ENCODE data around the gene TREML1.

The TREML1 gene

DNA sequence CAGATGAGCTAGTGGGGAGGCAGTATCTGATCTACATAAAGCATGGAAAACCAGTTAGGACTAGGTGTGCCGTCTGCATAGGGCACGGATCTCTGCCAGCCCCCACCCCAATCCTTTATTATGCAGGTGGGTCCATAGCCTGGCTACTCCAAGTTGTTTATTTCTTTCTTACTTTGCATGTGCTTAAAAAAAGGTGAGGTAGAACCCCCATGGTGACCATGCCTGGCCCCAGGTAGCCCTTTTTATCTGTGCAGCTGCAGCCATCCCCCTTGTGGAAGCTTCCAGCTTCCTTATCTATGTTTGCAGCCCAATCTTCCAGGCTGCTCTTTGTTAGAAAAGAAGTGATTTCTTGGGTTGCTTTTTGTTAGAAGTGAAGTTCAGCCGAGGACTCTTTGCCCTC lies 17.8 kb upstream of the TREML1 start:
- no peak overlapping the region for H3K4me3 ChIP-seq (ENCODE audit: control insufficient read depth, low read depth, low read length)
- DNase-seq (ENCODE audit: low read depth): no peak
- TF ChIP-seq CTCF (IDR thresholded peaks at IDR 0.05; ENCODE audit: control insufficient read depth, insufficient read depth, low read depth, low read length, missing control alignments): no peak

DNA sequence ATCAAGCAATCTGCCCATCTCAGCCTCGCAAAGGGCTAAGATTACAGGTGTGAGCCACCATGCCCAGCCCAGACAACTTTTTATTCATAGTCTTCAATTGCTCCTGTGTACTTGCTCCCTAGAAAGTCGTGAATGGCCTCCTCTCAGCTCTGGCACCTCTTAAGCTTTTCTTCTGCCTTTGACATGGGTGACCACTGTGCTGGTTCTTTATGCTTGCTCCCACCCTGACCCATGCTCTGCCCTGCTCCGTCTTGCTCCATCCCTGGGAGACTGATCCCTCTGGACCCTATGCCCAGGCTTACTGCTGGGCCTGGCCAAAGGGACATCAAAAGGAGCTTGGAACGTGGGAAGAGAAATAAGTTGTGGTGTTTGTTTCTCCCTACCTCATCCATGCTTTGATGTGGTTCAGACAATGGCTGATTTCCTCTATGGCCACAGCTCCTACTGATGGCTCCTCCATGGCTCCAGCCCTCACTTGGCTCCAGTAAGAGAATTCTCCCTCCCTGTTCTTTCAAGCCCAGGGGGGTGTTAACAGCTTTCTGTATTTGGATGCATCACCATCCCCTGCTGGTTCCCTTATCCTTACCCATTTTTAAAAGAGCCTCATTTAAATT lies 16.5 kb upstream of the TREML1 start:
- DNase-seq (ENCODE audit: low read depth): no peak
- no peak for TF ChIP-seq CTCF (IDR thresholded peaks at IDR 0.05; ENCODE audit: control insufficient read depth, insufficient read depth, low read depth, low read length, missing control alignments)
- H3K4me3 ChIP-seq (ENCODE audit: control insufficient read depth, low read depth, low read length): no peak overlapping the region

GRCh38 chr6:41167173-41167963 lies 13.2 kb upstream of the TREML1 start:
- TF ChIP-seq CTCF (IDR thresholded peaks at IDR 0.05; ENCODE audit: control insufficient read depth, insufficient read depth, low read depth, low read length, missing control alignments): no peak
- no peak overlapping the region for H3K4me3 ChIP-seq (ENCODE audit: control insufficient read depth, low read depth, low read length)
- no peak for DNase-seq (ENCODE audit: low read depth)

DNA sequence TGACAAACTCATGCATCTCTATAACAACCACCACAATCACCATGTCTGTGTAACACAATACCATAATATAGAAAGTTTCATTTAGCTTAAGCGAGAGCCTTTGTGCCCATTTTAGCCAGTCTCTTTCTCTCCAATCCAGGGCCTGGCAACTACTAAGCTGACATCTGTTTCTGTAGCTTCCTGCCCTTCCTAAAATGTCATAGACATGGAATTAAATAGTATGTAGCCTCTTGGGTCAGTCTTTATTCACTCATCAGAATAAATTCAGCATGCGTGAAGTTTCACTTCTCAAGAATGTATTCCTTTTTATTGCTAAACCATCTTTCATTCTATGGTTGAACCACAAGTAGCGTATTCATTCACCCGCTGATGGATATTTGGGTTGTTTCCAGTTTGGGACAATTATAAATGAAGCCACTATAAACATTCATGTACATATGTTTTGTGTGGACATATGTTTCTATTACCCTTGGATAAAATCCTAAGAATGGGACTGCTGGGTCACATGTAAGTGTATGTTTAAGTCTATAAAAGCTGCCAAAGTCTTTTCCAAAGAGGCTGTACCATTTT lies 10.5 kb upstream of the TREML1 start:
- H3K4me3 ChIP-seq (ENCODE audit: control insufficient read depth, low read depth, low read length): no peak overlapping the region
- no peak for TF ChIP-seq CTCF (IDR thresholded peaks at IDR 0.05; ENCODE audit: control insufficient read depth, insufficient read depth, low read depth, low read length, missing control alignments)
- no peak for DNase-seq (ENCODE audit: low read depth)

- no peak for DNase-seq (ENCODE audit: low read depth)
- H3K4me3 ChIP-seq (ENCODE audit: control insufficient read depth, low read depth, low read length): no peak overlapping the region
- no peak for TF ChIP-seq CTCF (IDR thresholded peaks at IDR 0.05; ENCODE audit: control insufficient read depth, insufficient read depth, low read depth, low read length, missing control alignments)
Observed at GRCh38 chr6:41163419-41163717, 9.2 kb upstream of the TREML1 start.

- DNase-seq (ENCODE audit: low read depth): no peak
- no peak for TF ChIP-seq CTCF (IDR thresholded peaks at IDR 0.05; ENCODE audit: control insufficient read depth, insufficient read depth, low read depth, low read length, missing control alignments)
- H3K4me3 ChIP-seq (ENCODE audit: control insufficient read depth, low read depth, low read length): no peak within 1 kb of the TSS
Observed at GRCh38 chr6:41162687-41163418, 8.7 kb upstream of the TREML1 start, which contains the start of gene TREM2. TSS of gene TREM2 (minus strand) at chr6:41163116. CDS start at chr6:41163082, 34 bp downstream.

Data from AG09309 (cell line).